IPS-20b (cell line): ENCODE measurements around the gene KIF5C.

Experiments used
- H3K27ac ChIP-seq: one replicate; pipeline ENCODE4 v1.5.1; 2013; ENCODE audit warnings: low read length
- H3K27me3 ChIP-seq: 2 replicates; pipeline ENCODE4 v1.6.1; 2013; ENCODE audit warnings: mild to moderate bottlenecking, low read length, inconsistent platforms; ENCODE audit not compliant: insufficient read depth
- H3K36me3 ChIP-seq: 2 replicates; pipeline ENCODE4 v1.6.1; 2013; ENCODE audit warnings: low read depth, mild to moderate bottlenecking, inconsistent platforms, low read length, moderate library complexity; ENCODE audit not compliant: insufficient read depth
- H3K4me1 ChIP-seq: 2 replicates; pipeline ENCODE4 v1.6.1; 2013; ENCODE audit warnings: mild to moderate bottlenecking, control low read depth, inconsistent platforms, low read length, moderate library complexity; ENCODE audit not compliant: insufficient read depth
- H3K4me3 ChIP-seq: 2 replicates; pipeline ENCODE4 v1.5.1; 2013; ENCODE audit warnings: mild to moderate bottlenecking, low read length, inconsistent platforms
- H3K9ac ChIP-seq: 2 replicates; pipeline ENCODE4 v1.6.1; 2013; ENCODE audit warnings: low read depth, mild to moderate bottlenecking, inconsistent platforms, low read length, moderate library complexity
- H3K9me3 ChIP-seq: 2 replicates; pipeline ENCODE4 v1.6.1; 2013; ENCODE audit warnings: mild to moderate bottlenecking, low read depth, low read length, inconsistent platforms; ENCODE audit not compliant: insufficient read depth

The KIF5C gene

GRCh38 chr2:148866091-148866490 is 8.9 kb upstream of the KIF5C start:
- Histone ChIP-seq H3K4me3 (no peak overlapping the region), H3K36me3 (no peaks in the 10 kb centered on the region), H3K9me3 (no peaks in the 10 kb centered on the region), H3K9ac (no peak overlapping the region), H3K4me1 (no peaks in the 10 kb centered on the region), H3K27ac (no peak overlapping the region), H3K27me3 (peaks cover 18% of the 10 kb centered on the region)

- H3K9me3 ChIP-seq: no peaks in the 10 kb centered on the region
- H3K4me1 ChIP-seq: no peaks in the 10 kb centered on the region
- H3K9ac ChIP-seq: no peak overlapping the region
- H3K36me3 ChIP-seq: no peaks in the 10 kb centered on the region
- peaks cover 25% of the 10 kb centered on the region for H3K27me3 ChIP-seq
- no peak overlapping the region for H3K27ac ChIP-seq
- no peak overlapping the region for H3K4me3 ChIP-seq
These were observed 7.8 kb upstream of the KIF5C start for GRCh38 chr2:148867079-148867769.

- H3K4me3 ChIP-seq: peak overlapping the region; percentile 84
- peaks cover 4% of the 10 kb centered on the region for H3K9me3 ChIP-seq
- peaks cover 28% of the 10 kb centered on the region for H3K27me3 ChIP-seq
- no peak overlapping the region for H3K27ac ChIP-seq
- H3K4me1 ChIP-seq: peaks cover 3% of the 10 kb centered on the region; the same call in 1 of the 2 replicates
- no peaks in the 10 kb centered on the region; the same call in 1 of the 2 replicates for H3K36me3 ChIP-seq
- H3K9ac ChIP-seq: peak overlapping the region; percentile 85; the same call in 1 of the 2 replicates
These were observed 492 bp downstream of the KIF5C start for GRCh38 chr2:148875387-148876051.

GRCh38 chr2:148876202-148876594 is 1.2 kb downstream of the KIF5C start:
- peak overlapping the region; percentile 84 for H3K4me3 ChIP-seq
- H3K9ac ChIP-seq: peak overlapping the region; percentile 85; the same call in 1 of the 2 replicates
- H3K4me1 ChIP-seq: peaks cover 3% of the 10 kb centered on the region; the same call in 1 of the 2 replicates
- H3K36me3 ChIP-seq: no peaks in the 10 kb centered on the region; the same call in 1 of the 2 replicates
- H3K9me3 ChIP-seq: peaks cover 5% of the 10 kb centered on the region
- H3K27me3 ChIP-seq: peaks cover 25% of the 10 kb centered on the region
- no peak overlapping the region for H3K27ac ChIP-seq

GRCh38 chr2:148876595-148877402 is 1.8 kb downstream of the KIF5C start:
- peak overlapping the region; percentile 85; the same call in 1 of the 2 replicates for H3K9ac ChIP-seq
- H3K4me3 ChIP-seq: peak overlapping the region; percentile 84; the same call in 1 of the 2 replicates

GRCh38 chr2:148877403-148877740 is 2.3 kb downstream of the KIF5C start:
- H3K27me3 ChIP-seq: peaks cover 18% of the 10 kb centered on the region
- 0 out of 2 replicates have a peak overlapping the region, but pooled peaks have one; percentile 23 for H3K9ac ChIP-seq
- H3K9me3 ChIP-seq: peaks cover 5% of the 10 kb centered on the region
- H3K4me1 ChIP-seq: peaks cover 3% of the 10 kb centered on the region; the same call in 1 of the 2 replicates
- H3K4me3 ChIP-seq: peak overlapping the region; percentile 84; the same call in 1 of the 2 replicates
- H3K36me3 ChIP-seq: no peaks in the 10 kb centered on the region; the same call in 1 of the 2 replicates
- H3K27ac ChIP-seq: no peak overlapping the region

More at GRCh38 chr2:148876595-148877402, 1.8 kb downstream of the KIF5C start:
- H3K4me1 ChIP-seq: peaks cover 3% of the 10 kb centered on the region; the same call in 1 of the 2 replicates
- H3K9me3 ChIP-seq: peaks cover 5% of the 10 kb centered on the region
- no peaks in the 10 kb centered on the region; the same call in 1 of the 2 replicates for H3K36me3 ChIP-seq
- H3K27me3 ChIP-seq: peaks cover 23% of the 10 kb centered on the region
- H3K27ac ChIP-seq: no peak overlapping the region

- H3K4me1 ChIP-seq: peaks cover 3% of the 10 kb centered on the region; the same call in 1 of the 2 replicates
- no peaks in the 10 kb centered on the region; the same call in 1 of the 2 replicates for H3K36me3 ChIP-seq
- H3K4me3 ChIP-seq: no peak overlapping the region
- no peak overlapping the region for H3K27ac ChIP-seq
- H3K9ac ChIP-seq: no peak overlapping the region
- H3K27me3 ChIP-seq: no peaks in the 10 kb centered on the region
- peaks cover 5% of the 10 kb centered on the region for H3K9me3 ChIP-seq
These were observed 5.6 kb downstream of the KIF5C start for GRCh38 chr2:148880636-148881035.

- Histone ChIP-seq H3K4me1 (peaks cover 3% of the 10 kb centered on the region; the same call in 1 of the 2 replicates), H3K9ac (no peak overlapping the region), H3K27ac (no peak overlapping the region), H3K36me3 (no peaks in the 10 kb centered on the region; the same call in 1 of the 2 replicates), H3K27me3 (no peaks in the 10 kb centered on the region), H3K4me3 (no peak overlapping the region), H3K9me3 (peaks cover 5% of the 10 kb centered on the region)
These were observed 7.0 kb downstream of the KIF5C start for GRCh38 chr2:148882051-148882450.

- peaks cover 5% of the 10 kb centered on the region for H3K9me3 ChIP-seq
- H3K9ac ChIP-seq: no peak overlapping the region
- H3K36me3 ChIP-seq: 0 out of 2 replicates have a peak, but pooled peaks cover 1% of the 10 kb centered on the region
- H3K4me3 ChIP-seq: no peak overlapping the region
- H3K27ac ChIP-seq: no peak overlapping the region
- H3K4me1 ChIP-seq: peaks cover 9% of the 10 kb centered on the region; the same call in 1 of the 2 replicates
- no peaks in the 10 kb centered on the region for H3K27me3 ChIP-seq
These were observed 10.2 kb downstream of the KIF5C start for GRCh38 chr2:148885209-148885608.

GRCh38 chr2:148885988-148886387 is 11.0 kb downstream of the KIF5C start:
- 0 out of 2 replicates have a peak, but pooled peaks cover 5% of the 10 kb centered on the region for H3K36me3 ChIP-seq
- H3K9ac ChIP-seq: no peak overlapping the region
- no peak overlapping the region for H3K27ac ChIP-seq
- H3K27me3 ChIP-seq: no peaks in the 10 kb centered on the region
- H3K9me3 ChIP-seq: no peaks in the 10 kb centered on the region
- H3K4me1 ChIP-seq: peaks cover 9% of the 10 kb centered on the region; the same call in 1 of the 2 replicates
- no peak overlapping the region for H3K4me3 ChIP-seq
